Measurements from ENCODE around the gene ADIPOR2. TPM values are rescaled to one million over a fixed set of nuclear protein-coding genes. Genes with fewer than 3 reads are reported as not detected.
"Not testable (repeated sequence)": the region's sequence is repeated elsewhere in the genome, so short reads cannot be mapped to it uniquely, and the experiment has no call there.

The ADIPOR2 gene
- total and polyA plus RNA-seq, 2 of the 4 experiments (the other 2 are of a cell fraction): 20.0 to 24.9 TPM

GRCh38 chr12:1711536-1712211 lies 20.8 kb downstream of the ADIPOR2 start:
- H3K27me3 ChIP-seq (ENCODE audit: control insufficient read depth, insufficient read depth, low read length); H2BK5ac ChIP-seq (ENCODE audit: low read depth, low read length, poor library complexity, severe bottlenecking); H3K4me2 ChIP-seq (ENCODE audit: low read depth, low read length); POLR2A ChIA-PET (ENCODE audit: unreplicated experiment); H2BK15ac ChIP-seq (ENCODE audit: low read depth, low read length); H3K9me1 ChIP-seq (ENCODE audit: insufficient read depth, low read length); H3K56ac ChIP-seq (ENCODE audit: extremely low read depth, insufficient read depth, low read length); H3K36me3 ChIP-seq (ENCODE audit: control insufficient read depth, insufficient read depth, low read length); intact Hi-C loops (cut with micrococcal nuclease); H2AK9ac ChIP-seq (replicated peaks; ENCODE audit: low read depth, low read length, poor library complexity); H3K4me1 ChIP-seq (ENCODE audit: control insufficient read depth, insufficient read depth, low read length); H2AFZ ChIP-seq (replicated peaks; ENCODE audit: low read length, poor library complexity); H3K14ac ChIP-seq (replicated peaks; ENCODE audit: low read depth, low read length); H3K27ac ChIP-seq (ENCODE audit: insufficient read depth, low read length); CTCF ChIA-PET; dilution Hi-C loops (cut with HindIII; ENCODE audit: low sequenced_read_pairs, unreplicated experiment); H3K18ac ChIP-seq (ENCODE audit: low read depth, low read length); H4K5ac ChIP-seq (ENCODE audit: low read depth, low read length); H3K4ac ChIP-seq (ENCODE audit: low read depth, low read length); H4K8ac ChIP-seq (ENCODE audit: low read depth in 2 of 2, low read length in 2 of 2); H3K4me3 ChIP-seq (ENCODE audit: insufficient read depth, low read depth, low read length); in situ Hi-C loops (cut with MboI; ENCODE audit: low sequenced_read_pairs); H2BK20ac ChIP-seq (ENCODE audit: low read depth, low read length); H3K9me3 ChIP-seq (ENCODE audit: control insufficient read depth, insufficient read depth, low read length); H3K9ac ChIP-seq (ENCODE audit: low read depth, low read length); H2AK5ac ChIP-seq (ENCODE audit: low read depth, low read length); H4K91ac ChIP-seq (ENCODE audit: insufficient read depth, low read depth, low read length); BruUV-seq (replicated peaks); H3K23ac ChIP-seq (ENCODE audit: low read depth, low read length); H2BK120ac ChIP-seq (ENCODE audit: low read depth, low read length): not testable (repeated sequence)
- ATAC-seq (ENCODE audit: low read depth) (peak; percentile 37), DNase-seq (peak; percentile 68)
- TF ChIP-seq CEBPB (IDR thresholded peaks at IDR 0.05; ENCODE audit: low read depth, low read length): peak; percentile 70
- no CpG with 5 or more reads among the region's 3 CpGs for WGBS, 2 experiments (ENCODE audit: extremely low coverage in 2 of 2, insufficient read length in 1 of 2)
- peaks cover 35 to 71% of the 10 kb centered on the region in 2 experiments for H3K79me1 ChIP-seq (ENCODE audit: low read depth in 1 of 2, low read length in 2 of 2)
- peaks cover 32% of the 10 kb centered on the region for H4K20me1 ChIP-seq (ENCODE audit: insufficient read depth, low read length)

GRCh38 chr12:1712305-1712704 lies 21.4 kb downstream of the ADIPOR2 start:
- H3K14ac ChIP-seq (replicated peaks; ENCODE audit: low read depth, low read length); POLR2A ChIA-PET (ENCODE audit: unreplicated experiment); H2AK9ac ChIP-seq (replicated peaks; ENCODE audit: low read depth, low read length, poor library complexity); in situ Hi-C loops (cut with MboI; ENCODE audit: low sequenced_read_pairs); H2AK5ac ChIP-seq (ENCODE audit: low read depth, low read length); H3K4me1 ChIP-seq (ENCODE audit: control insufficient read depth, insufficient read depth, low read length); H3K9ac ChIP-seq (ENCODE audit: low read depth, low read length); dilution Hi-C loops (cut with HindIII; ENCODE audit: low sequenced_read_pairs, unreplicated experiment); H2BK15ac ChIP-seq (ENCODE audit: low read depth, low read length); DNase-seq; BruUV-seq (replicated peaks); H3K36me3 ChIP-seq (ENCODE audit: control insufficient read depth, insufficient read depth, low read length); H4K8ac ChIP-seq (ENCODE audit: low read depth in 2 of 2, low read length in 2 of 2); H3K27me3 ChIP-seq (ENCODE audit: control insufficient read depth, insufficient read depth, low read length); H3K18ac ChIP-seq (ENCODE audit: low read depth, low read length); H3K9me1 ChIP-seq (ENCODE audit: insufficient read depth, low read length); H2BK20ac ChIP-seq (ENCODE audit: low read depth, low read length); ATAC-seq (ENCODE audit: low read depth); H4K91ac ChIP-seq (ENCODE audit: insufficient read depth, low read depth, low read length); H3K4ac ChIP-seq (ENCODE audit: low read depth, low read length); intact Hi-C loops (cut with micrococcal nuclease); H3K4me2 ChIP-seq (ENCODE audit: low read depth, low read length); H3K27ac ChIP-seq (ENCODE audit: insufficient read depth, low read length); H2BK5ac ChIP-seq (ENCODE audit: low read depth, low read length, poor library complexity, severe bottlenecking); H3K4me3 ChIP-seq (ENCODE audit: insufficient read depth, low read depth, low read length); H2AFZ ChIP-seq (replicated peaks; ENCODE audit: low read length, poor library complexity); H2BK120ac ChIP-seq (ENCODE audit: low read depth, low read length); CTCF ChIA-PET; H3K23ac ChIP-seq (ENCODE audit: low read depth, low read length); H4K5ac ChIP-seq (ENCODE audit: low read depth, low read length); H3K9me3 ChIP-seq (ENCODE audit: control insufficient read depth, insufficient read depth, low read length); H3K56ac ChIP-seq (ENCODE audit: extremely low read depth, insufficient read depth, low read length): not testable (repeated sequence)
- WGBS, 2 experiments (ENCODE audit: extremely low coverage in 2 of 2, insufficient read length in 1 of 2): 91% methylated on average over 4 of the region's 5 CpGs; no CpG with 5 or more reads in 1 of the 2 experiments
- peaks cover 33% of the 10 kb centered on the region for H4K20me1 ChIP-seq (ENCODE audit: insufficient read depth, low read length)
- H3K79me1 ChIP-seq (ENCODE audit: low read depth in 1 of 2, low read length in 2 of 2): peaks cover 31 to 66% of the 10 kb centered on the region in 2 experiments
